ENCODE data around the gene NOTCH2.

NOTCH2 gene

GRCh38 chr1:119882132-119883049 is 187.1 kb downstream of the NOTCH2 start:
- in situ Hi-C loops (cut with MboI; ENCODE audit: low sequenced_read_pairs), result no loop called here

GRCh38 chr1:119879510-119880434 is 189.7 kb downstream of the NOTCH2 start:
- in situ Hi-C loops (cut with MboI; ENCODE audit: low sequenced_read_pairs), result no loop called here

GRCh38 chr1:119878171-119878570 is 191.3 kb downstream of the NOTCH2 start:
- in situ Hi-C loops (cut with MboI; ENCODE audit: low sequenced_read_pairs), result no loop called here

GRCh38 chr1:119874186-119874585 is 195.3 kb downstream of the NOTCH2 start:
- in situ Hi-C loops (cut with MboI; ENCODE audit: low sequenced_read_pairs), result no loop called here

- in situ Hi-C loops (cut with MboI; ENCODE audit: low sequenced_read_pairs), result no loop called here
Measured at GRCh38 chr1:119873135-119874015, 196.1 kb downstream of the NOTCH2 start.

- in situ Hi-C loops (cut with MboI; ENCODE audit: low sequenced_read_pairs), result no loop called here
Measured at GRCh38 chr1:119871881-119872280, 197.6 kb downstream of the NOTCH2 start.

- in situ Hi-C loops (cut with MboI; ENCODE audit: low sequenced_read_pairs), result no loop called here
Measured at GRCh38 chr1:119870917-119871596, 198.4 kb downstream of the NOTCH2 start.

- in situ Hi-C loops (cut with MboI; ENCODE audit: low sequenced_read_pairs), result no loop called here
Measured at GRCh38 chr1:119869995-119870394, 199.5 kb downstream of the NOTCH2 start.

- in situ Hi-C loops (cut with MboI; ENCODE audit: low sequenced_read_pairs), result no loop called here
Measured at GRCh38 chr1:119868176-119868575, 201.3 kb downstream of the NOTCH2 start.

- in situ Hi-C loops (cut with MboI; ENCODE audit: low sequenced_read_pairs), result no loop called here
Measured at GRCh38 chr1:119866451-119866850, 203.0 kb downstream of the NOTCH2 start.

GRCh38 chr1:119865627-119866026 is 203.8 kb downstream of the NOTCH2 start:
- in situ Hi-C loops (cut with MboI; ENCODE audit: low sequenced_read_pairs), result no loop called here

- in situ Hi-C loops (cut with MboI; ENCODE audit: low sequenced_read_pairs), result no loop called here
Measured at GRCh38 chr1:119862276-119862675, 207.2 kb downstream of the NOTCH2 start.
